ENCODE results near the gene BLACAT1. TPM values are rescaled to one million over a fixed set of nuclear protein-coding genes. Genes with fewer than 3 reads are reported as not detected.
A peak's percentile ranks its signal among the peaks of the same experiment; 100 is the strongest.

BLACAT1 gene
- total RNA-seq, 1 experiment from 2014 or later, result 9.8 TPM

DNA sequence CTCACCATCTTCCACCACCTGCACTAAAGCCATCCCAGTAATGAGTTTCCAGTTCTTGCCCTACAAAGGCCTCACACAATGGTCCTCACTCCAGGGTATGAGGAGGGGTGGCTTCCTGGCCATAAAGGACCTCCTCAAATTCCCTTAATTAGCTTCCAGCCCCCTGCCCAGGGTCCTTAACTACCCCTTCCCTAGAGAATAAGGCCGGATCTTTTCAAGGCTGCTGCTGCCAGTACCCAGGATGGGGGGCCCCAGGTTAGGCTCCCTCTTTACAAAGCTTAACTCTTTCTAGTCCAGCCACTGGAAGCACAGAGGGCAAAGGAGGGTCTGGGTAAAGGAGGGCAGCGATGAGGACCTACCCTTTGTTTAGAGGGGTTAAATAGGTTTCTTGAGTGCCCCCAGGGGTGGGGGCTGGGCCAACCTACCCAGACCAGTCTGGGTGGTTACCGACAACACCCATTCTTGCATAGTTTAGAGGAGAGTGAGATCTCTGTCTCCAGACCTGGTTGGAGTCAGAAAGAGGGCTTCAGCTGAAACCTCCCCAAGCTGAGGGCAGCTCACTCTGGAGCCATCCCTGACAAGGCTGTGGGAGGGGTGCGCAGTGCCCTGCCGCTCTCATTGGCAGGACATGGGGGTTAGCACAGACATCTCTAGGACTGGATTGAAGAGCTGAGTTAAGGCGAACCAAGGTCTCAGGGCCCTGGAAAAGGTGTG is 7.1 kb downstream of the BLACAT1 start (continued):
- TF ChIP-seq ETV6 (CRISPR knock-in tag; IDR thresholded peaks at IDR 0.05), result peak; percentile 86
- TF ChIP-seq, protein P1, sequence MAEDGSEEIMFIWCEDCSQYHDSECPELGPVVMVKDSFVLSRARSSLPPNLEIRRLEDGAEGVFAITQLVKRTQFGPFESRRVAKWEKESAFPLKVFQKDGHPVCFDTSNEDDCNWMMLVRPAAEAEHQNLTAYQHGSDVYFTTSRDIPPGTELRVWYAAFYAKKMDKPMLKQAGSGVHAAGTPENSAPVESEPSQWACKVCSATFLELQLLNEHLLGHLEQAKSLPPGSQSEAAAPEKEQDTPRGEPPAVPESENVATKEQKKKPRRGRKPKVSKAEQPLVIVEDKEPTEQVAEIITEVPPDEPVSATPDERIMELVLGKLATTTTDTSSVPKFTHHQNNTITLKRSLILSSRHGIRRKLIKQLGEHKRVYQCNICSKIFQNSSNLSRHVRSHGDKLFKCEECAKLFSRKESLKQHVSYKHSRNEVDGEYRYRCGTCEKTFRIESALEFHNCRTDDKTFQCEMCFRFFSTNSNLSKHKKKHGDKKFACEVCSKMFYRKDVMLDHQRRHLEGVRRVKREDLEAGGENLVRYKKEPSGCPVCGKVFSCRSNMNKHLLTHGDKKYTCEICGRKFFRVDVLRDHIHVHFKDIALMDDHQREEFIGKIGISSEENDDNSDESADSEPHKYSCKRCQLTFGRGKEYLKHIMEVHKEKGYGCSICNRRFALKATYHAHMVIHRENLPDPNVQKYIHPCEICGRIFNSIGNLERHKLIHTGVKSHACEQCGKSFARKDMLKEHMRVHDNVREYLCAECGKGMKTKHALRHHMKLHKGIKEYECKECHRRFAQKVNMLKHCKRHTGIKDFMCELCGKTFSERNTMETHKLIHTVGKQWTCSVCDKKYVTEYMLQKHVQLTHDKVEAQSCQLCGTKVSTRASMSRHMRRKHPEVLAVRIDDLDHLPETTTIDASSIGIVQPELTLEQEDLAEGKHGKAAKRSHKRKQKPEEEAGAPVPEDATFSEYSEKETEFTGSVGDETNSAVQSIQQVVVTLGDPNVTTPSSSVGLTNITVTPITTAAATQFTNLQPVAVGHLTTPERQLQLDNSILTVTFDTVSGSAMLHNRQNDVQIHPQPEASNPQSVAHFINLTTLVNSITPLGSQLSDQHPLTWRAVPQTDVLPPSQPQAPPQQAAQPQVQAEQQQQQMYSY (CRISPR knock-in tag; IDR thresholded peaks at IDR 0.05), result 0 out of 2 replicates have a peak, but pooled peaks have one; percentile 44
- TF ChIP-seq, protein P2, sequence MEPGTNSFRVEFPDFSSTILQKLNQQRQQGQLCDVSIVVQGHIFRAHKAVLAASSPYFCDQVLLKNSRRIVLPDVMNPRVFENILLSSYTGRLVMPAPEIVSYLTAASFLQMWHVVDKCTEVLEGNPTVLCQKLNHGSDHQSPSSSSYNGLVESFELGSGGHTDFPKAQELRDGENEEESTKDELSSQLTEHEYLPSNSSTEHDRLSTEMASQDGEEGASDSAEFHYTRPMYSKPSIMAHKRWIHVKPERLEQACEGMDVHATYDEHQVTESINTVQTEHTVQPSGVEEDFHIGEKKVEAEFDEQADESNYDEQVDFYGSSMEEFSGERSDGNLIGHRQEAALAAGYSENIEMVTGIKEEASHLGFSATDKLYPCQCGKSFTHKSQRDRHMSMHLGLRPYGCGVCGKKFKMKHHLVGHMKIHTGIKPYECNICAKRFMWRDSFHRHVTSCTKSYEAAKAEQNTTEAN (CRISPR knock-in tag; IDR thresholded peaks at IDR 0.05), result 0 out of 2 replicates have a peak, but pooled peaks have one; percentile 38

DNA sequence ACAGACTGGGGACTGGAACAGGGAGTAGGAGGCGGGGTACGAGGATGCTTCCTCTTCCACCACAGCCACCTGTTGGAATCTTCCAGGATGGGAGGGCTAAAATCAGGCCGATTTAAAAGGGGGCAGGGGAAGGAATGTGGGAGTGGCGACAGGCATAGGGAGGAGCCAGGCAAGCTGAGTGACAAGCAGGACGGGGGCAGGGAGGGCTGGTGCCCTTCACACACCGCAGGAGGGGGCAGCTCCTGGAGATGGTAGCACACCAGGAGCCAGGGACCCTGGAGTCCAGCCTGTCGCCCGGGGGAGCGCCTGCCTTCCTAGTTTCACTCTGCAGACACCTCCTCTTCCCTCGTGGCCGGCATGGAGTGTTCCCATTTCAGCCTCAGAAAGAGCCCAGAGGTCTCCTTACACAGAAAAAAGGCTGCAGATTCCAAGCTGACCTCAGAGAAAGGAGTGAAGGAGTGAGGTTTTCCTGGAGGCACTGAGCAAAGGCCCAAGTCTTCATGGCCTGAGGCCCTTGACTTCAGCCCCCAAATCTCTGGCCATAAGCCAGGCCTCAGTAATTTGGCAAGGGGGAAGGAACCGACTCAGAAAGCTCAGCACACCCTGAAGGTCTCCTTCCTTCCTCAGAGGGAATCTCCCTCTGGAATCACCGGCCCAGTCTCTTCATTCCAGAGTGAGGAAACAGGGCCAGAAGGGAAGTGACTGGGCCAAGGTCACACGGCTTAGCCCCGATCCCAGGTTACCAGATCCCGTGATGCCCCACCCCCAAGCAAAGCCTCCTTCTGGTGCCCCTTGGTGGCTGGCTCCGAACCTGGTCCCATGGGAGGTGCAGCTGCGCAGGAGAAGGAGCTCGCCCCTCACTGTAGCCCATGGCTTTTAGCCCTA is 8.1 kb downstream of the BLACAT1 start:
- peaks cover 10% of the 10 kb centered on the region for H3K27me3 Mint-ChIP-seq (ENCODE audit: low read depth)
- H3K4me3 Mint-ChIP-seq, result peak overlapping the region; percentile 46
- no peaks in the 10 kb centered on the region for H3K36me3 Mint-ChIP-seq
- CTCF ChIA-PET, result interaction anchor here (0.6 to 12.4 kb wide), 16 partner anchors 6 to 325 kb away, joined by 3 to 205 read pairs (median 4); partner anchors contain the start of gene BLACAT1
- peak; percentile 2 for ATAC-seq
- H3K4me1 Mint-ChIP-seq, result peaks cover 92% of the 10 kb centered on the region
- DNase-seq (ENCODE audit: low spot score), result peak; percentile 82
- POLR2A ChIA-PET, result interaction anchor here (1.1 to 3.1 kb wide), 6 partner anchors 9 to 153 kb away, joined by 3 to 16 read pairs (median 5); partner anchors contain the start of genes BLACAT1 and NUAK2
- no peaks in the 10 kb centered on the region for H3K9me3 Mint-ChIP-seq
- peak overlapping the region; percentile 83 for H3K27ac Mint-ChIP-seq
- TF ChIP-seq ELF4 (CRISPR knock-in tag; IDR thresholded peaks at IDR 0.05; ENCODE audit: low read depth) (no peak), TCF7 (CRISPR knock-in tag; IDR thresholded peaks at IDR 0.05; ENCODE audit: low read depth) (no peak), JAZF1 (CRISPR knock-in tag; IDR thresholded peaks at IDR 0.05) (no peak), TEAD4 (CRISPR knock-in tag; IDR thresholded peaks at IDR 0.05) (peak; percentile 34; the same call in 1 of the 2 replicates), GTF2I (CRISPR knock-in tag; conservative IDR thresholded peaks at IDR 0.05) (peak; percentile 76), KAT7 (CRISPR knock-in tag; IDR thresholded peaks at IDR 0.05; ENCODE audit: borderline replicate concordance) (no peak), TEAD1 (CRISPR knock-in tag; IDR thresholded peaks at IDR 0.05) (peak; percentile 69; the same call in 1 of the 2 replicates)
- TF ChIP-seq, protein P3, sequence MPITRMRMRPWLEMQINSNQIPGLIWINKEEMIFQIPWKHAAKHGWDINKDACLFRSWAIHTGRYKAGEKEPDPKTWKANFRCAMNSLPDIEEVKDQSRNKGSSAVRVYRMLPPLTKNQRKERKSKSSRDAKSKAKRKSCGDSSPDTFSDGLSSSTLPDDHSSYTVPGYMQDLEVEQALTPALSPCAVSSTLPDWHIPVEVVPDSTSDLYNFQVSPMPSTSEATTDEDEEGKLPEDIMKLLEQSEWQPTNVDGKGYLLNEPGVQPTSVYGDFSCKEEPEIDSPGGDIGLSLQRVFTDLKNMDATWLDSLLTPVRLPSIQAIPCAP (CRISPR knock-in tag; IDR thresholded peaks at IDR 0.05), result no peak
- TF ChIP-seq, protein P4, sequence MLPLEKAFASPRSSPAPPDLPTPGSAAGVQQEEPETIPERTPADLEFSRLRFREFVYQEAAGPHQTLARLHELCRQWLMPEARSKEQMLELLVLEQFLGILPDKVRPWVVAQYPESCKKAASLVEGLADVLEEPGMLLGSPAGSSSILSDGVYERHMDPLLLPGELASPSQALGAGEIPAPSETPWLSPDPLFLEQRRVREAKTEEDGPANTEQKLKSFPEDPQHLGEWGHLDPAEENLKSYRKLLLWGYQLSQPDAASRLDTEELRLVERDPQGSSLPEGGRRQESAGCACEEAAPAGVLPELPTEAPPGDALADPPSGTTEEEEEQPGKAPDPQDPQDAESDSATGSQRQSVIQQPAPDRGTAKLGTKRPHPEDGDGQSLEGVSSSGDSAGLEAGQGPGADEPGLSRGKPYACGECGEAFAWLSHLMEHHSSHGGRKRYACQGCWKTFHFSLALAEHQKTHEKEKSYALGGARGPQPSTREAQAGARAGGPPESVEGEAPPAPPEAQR (CRISPR knock-in tag; IDR thresholded peaks at IDR 0.05), result peak; percentile 38; the same call in 1 of the 2 replicates
- TF ChIP-seq, protein P5, sequence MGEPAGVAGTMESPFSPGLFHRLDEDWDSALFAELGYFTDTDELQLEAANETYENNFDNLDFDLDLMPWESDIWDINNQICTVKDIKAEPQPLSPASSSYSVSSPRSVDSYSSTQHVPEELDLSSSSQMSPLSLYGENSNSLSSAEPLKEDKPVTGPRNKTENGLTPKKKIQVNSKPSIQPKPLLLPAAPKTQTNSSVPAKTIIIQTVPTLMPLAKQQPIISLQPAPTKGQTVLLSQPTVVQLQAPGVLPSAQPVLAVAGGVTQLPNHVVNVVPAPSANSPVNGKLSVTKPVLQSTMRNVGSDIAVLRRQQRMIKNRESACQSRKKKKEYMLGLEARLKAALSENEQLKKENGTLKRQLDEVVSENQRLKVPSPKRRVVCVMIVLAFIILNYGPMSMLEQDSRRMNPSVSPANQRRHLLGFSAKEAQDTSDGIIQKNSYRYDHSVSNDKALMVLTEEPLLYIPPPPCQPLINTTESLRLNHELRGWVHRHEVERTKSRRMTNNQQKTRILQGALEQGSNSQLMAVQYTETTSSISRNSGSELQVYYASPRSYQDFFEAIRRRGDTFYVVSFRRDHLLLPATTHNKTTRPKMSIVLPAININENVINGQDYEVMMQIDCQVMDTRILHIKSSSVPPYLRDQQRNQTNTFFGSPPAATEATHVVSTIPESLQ (CRISPR knock-in tag; IDR thresholded peaks at IDR 0.05), result no peak
- TF ChIP-seq, protein P6, sequence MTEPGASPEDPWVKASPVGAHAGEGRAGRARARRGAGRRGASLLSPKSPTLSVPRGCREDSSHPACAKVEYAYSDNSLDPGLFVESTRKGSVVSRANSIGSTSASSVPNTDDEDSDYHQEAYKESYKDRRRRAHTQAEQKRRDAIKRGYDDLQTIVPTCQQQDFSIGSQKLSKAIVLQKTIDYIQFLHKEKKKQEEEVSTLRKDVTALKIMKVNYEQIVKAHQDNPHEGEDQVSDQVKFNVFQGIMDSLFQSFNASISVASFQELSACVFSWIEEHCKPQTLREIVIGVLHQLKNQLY (CRISPR knock-in tag; IDR thresholded peaks at IDR 0.05), result no peak
- TF ChIP-seq, protein P2 (CRISPR knock-in tag; IDR thresholded peaks at IDR 0.05), result no peak
- TF ChIP-seq, protein P7, sequence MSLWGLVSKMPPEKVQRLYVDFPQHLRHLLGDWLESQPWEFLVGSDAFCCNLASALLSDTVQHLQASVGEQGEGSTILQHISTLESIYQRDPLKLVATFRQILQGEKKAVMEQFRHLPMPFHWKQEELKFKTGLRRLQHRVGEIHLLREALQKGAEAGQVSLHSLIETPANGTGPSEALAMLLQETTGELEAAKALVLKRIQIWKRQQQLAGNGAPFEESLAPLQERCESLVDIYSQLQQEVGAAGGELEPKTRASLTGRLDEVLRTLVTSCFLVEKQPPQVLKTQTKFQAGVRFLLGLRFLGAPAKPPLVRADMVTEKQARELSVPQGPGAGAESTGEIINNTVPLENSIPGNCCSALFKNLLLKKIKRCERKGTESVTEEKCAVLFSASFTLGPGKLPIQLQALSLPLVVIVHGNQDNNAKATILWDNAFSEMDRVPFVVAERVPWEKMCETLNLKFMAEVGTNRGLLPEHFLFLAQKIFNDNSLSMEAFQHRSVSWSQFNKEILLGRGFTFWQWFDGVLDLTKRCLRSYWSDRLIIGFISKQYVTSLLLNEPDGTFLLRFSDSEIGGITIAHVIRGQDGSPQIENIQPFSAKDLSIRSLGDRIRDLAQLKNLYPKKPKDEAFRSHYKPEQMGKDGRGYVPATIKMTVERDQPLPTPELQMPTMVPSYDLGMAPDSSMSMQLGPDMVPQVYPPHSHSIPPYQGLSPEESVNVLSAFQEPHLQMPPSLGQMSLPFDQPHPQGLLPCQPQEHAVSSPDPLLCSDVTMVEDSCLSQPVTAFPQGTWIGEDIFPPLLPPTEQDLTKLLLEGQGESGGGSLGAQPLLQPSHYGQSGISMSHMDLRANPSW (CRISPR knock-in tag; conservative IDR thresholded peaks at IDR 0.05; ENCODE audit: low read depth), result 0 out of 2 replicates have a peak, but pooled peaks have one; percentile 50
- TF ChIP-seq, protein P8, sequence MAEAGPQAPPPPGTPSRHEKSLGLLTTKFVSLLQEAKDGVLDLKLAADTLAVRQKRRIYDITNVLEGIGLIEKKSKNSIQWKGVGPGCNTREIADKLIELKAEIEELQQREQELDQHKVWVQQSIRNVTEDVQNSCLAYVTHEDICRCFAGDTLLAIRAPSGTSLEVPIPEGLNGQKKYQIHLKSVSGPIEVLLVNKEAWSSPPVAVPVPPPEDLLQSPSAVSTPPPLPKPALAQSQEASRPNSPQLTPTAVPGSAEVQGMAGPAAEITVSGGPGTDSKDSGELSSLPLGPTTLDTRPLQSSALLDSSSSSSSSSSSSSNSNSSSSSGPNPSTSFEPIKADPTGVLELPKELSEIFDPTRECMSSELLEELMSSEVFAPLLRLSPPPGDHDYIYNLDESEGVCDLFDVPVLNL (CRISPR knock-in tag; IDR thresholded peaks at IDR 0.05; ENCODE audit: borderline replicate concordance, low read depth), result no peak

Data from WTC11 (cell line).